PC-9 (cell line): ENCODE measurements around the gene INSR. TPM values are rescaled to one million over a fixed set of nuclear protein-coding genes. Genes with fewer than 3 reads are reported as not detected.

Experiments
- BruUV-seq: library from RNA; stranded (reverse); fragments of 400-500 nt; replicated peaks from 2 replicates; lab custom pipeline; 2021; lab: Mats Ljungman, UMichigan
- CTCF ChIA-PET: fragments of 300-600 bp; sonication (Branson Sonifier 250); formaldehyde crosslinking; loops from one replicate; lab custom pipeline; 2022; ENCODE audit warnings: antibody characterized with exemption; lab: Charles Lee
- POLR2A ChIA-PET: fragments of 300-600 bp; sonication (Branson Sonifier 250); formaldehyde crosslinking; loops from one replicate; lab custom pipeline; 2022; ENCODE audit warnings: antibody characterized with exemption; ENCODE audit not compliant: unreplicated experiment; lab: Charles Lee
- DNase-seq, 2 experiments: peaks; one replicate each; pipeline versions ENCODE4 v3.0.0 to v3.0.0-alpha.2; 2015 to 2022; ENCODE audit warnings: mixed read lengths in 1 of 2
- H2AFZ ChIP-seq: fragments of 200-600 bp; sonication (generic); 2 replicates; pipeline ENCODE4 v1.8.1; 2017; ENCODE audit warnings: antibody characterized with exemption
- H3F3A ChIP-seq: fragments of 200-600 bp; sonication (generic); 2 replicates; pipeline ENCODE4 v1.8.1; 2017; ENCODE audit warnings: antibody characterized with exemption, mild to moderate bottlenecking, low read depth; ENCODE audit not compliant: insufficient read depth
- H3K27ac ChIP-seq: fragments of 200-600 bp; sonication (generic); 2 replicates; pipeline ENCODE4 v1.6.1; 2016; ENCODE audit warnings: mixed run types
- H3K27me3 ChIP-seq: fragments of 200-600 bp; sonication (generic); 2 replicates; pipeline ENCODE4 v1.6.1; 2016; ENCODE audit warnings: low read depth, mixed run types; ENCODE audit not compliant: insufficient read depth
- H3K36me3 ChIP-seq: fragments of 200-600 bp; sonication (generic); 2 replicates; pipeline ENCODE4 v1.6.1; 2016; ENCODE audit warnings: low read depth, mixed run types
- H3K4me1 ChIP-seq: fragments of 200-600 bp; sonication (generic); replicated peaks from 2 replicates; pipeline ENCODE4 v1.6.1; 2016; ENCODE audit warnings: mixed run types; ENCODE audit not compliant: insufficient read depth
- H3K4me2 ChIP-seq: fragments of 200-600 bp; sonication (generic); 2 replicates; pipeline ENCODE4 v1.6.1; 2017; ENCODE audit warnings: mixed run types
- H3K4me3 ChIP-seq: fragments of 200-600 bp; sonication (generic); 2 replicates; pipeline ENCODE4 v1.6.1; 2016; ENCODE audit warnings: mixed run types
- H3K79me2 ChIP-seq: fragments of 200-600 bp; sonication (generic); 2 replicates; pipeline ENCODE4 v1.6.1; 2017; ENCODE audit warnings: low read depth, mixed run types
- H3K9me2 ChIP-seq: fragments of 200-600 bp; sonication (generic); 2 replicates; pipeline ENCODE4 v1.8.1; 2017; ENCODE audit warnings: mild to moderate bottlenecking; ENCODE audit not compliant: insufficient read depth
- H3K9me3 ChIP-seq: fragments of 200-600 bp; sonication (generic); 2 replicates; pipeline ENCODE4 v1.8.1; 2016; ENCODE audit warnings: low read depth; ENCODE audit not compliant: insufficient read depth
- H4K20me1 ChIP-seq: fragments of 200-600 bp; sonication (generic); 2 replicates; pipeline ENCODE4 v1.8.1; 2017; ENCODE audit not compliant: insufficient read depth
- CTCF ChIP-seq: fragments of 200-600 bp; sonication (generic); conservative IDR thresholded peaks from 2 replicates; pipeline ENCODE4 v1.6.1; 2017; ENCODE audit warnings: mixed run types, antibody characterized with exemption, mild to moderate bottlenecking, moderate library complexity
- EZH2 ChIP-seq: fragments of 200-600 bp; sonication (generic); IDR thresholded peaks from 2 replicates; pipeline ENCODE4 v1.8.0; 2017; ENCODE audit warnings: antibody characterized with exemption, low read depth
- intact Hi-C: fragments of 100-400 bp; cut with micrococcal nuclease; formaldehyde crosslinking; loops from one replicate; pipeline ENCODE4 v1.10.0; 2022; ENCODE audit not compliant: unreplicated experiment
- total RNA-seq: library from RNA; stranded (reverse); gene quantifications from 2 replicates; pipeline ENCODE4 v1.2.3, GENCODE V29; 2021

Gene INSR
- total RNA-seq, 1 experiment from 2014 or later = 9.3 TPM

DNA sequence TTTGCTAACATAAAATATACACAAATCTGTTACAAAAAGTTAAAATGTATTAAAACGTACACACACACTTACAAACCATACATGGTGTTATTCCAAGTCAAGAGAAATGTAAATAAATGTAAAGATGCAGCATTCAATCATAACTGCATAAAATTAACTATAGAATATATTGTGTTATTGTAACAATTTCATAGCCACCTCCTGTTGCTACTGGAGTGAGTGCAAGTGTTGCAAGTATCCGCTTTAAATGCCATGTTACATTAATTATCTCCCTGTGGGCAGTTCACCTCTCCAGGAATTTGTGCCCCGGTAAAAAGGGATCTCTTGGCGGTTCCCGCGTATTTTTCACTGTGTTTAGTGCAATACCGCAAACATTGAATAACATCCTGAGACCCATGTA, 3.5 kb upstream of the INSR start:
- TF ChIP-seq CTCF (no peak), EZH2 (no peak)
- no peak overlapping the region for H2AFZ ChIP-seq
- no peaks in the 10 kb centered on the region for H3K9me2 ChIP-seq
- no peaks in the 10 kb centered on the region for H3K27me3 ChIP-seq
- H3F3A ChIP-seq = no peaks in the 10 kb centered on the region
- ChIA-PET POLR2A (no interaction called here), CTCF (no interaction called here)
- no peak for DNase-seq
- no peak overlapping the region for H3K27ac ChIP-seq
- H3K4me1 ChIP-seq = no peaks in the 10 kb centered on the region
- H3K36me3 ChIP-seq = no peaks in the 10 kb centered on the region
- no peaks in the 10 kb centered on the region for H3K9me3 ChIP-seq
- no peak overlapping the region for H3K4me3 ChIP-seq
- no peaks in the 10 kb centered on the region for H4K20me1 ChIP-seq
- intact Hi-C loops = no loop called here
- no peaks in the 10 kb centered on the region for H3K79me2 ChIP-seq
- BruUV-seq = no TSS peak
- H3K4me2 ChIP-seq = no peak overlapping the region

DNA sequence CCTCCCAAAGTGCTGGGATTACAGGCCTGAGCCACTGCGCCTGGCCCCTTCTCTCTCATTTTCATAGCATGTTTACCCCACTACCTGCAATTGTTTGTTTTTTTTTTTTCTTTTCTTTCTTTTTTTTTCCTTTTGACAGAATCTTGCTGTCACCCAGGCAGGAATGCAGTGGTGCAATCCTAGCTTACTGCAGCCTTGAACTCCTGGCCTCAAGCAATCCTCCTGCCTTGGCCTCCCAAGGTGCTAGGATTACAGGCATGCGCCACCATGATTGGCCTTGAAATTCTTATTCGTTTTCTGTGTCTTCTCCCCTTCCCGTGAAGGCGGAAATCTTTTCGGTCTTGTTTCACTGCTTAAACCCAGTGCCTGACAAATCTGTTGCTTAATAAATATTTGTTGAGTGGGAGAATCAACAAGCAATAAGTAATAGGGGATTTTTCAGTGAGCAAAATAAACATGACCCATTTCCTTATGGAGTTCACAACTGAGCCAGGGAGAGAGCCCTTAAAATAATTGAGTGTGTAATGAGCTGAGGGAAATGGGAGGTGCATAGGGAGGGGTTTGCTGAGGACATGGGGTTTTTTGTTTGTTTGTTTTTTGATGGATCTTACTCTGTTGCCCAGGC, 1.8 kb upstream of the INSR start:
- no peaks in the 10 kb centered on the region for H4K20me1 ChIP-seq
- H3K27me3 ChIP-seq = no peaks in the 10 kb centered on the region
- no peak overlapping the region for H3K4me2 ChIP-seq
- no peaks in the 10 kb centered on the region for H3K79me2 ChIP-seq
- ChIA-PET POLR2A (no interaction called here), CTCF (no interaction called here)
- H3K4me1 ChIP-seq = no peaks in the 10 kb centered on the region
- H3K27ac ChIP-seq = no peak overlapping the region
- no peaks in the 10 kb centered on the region for H3F3A ChIP-seq
- TF ChIP-seq CTCF = no peak
- no peak for TF ChIP-seq EZH2
- intact Hi-C loops = no loop called here
- no peak overlapping the region for H2AFZ ChIP-seq
- H3K9me3 ChIP-seq = no peaks in the 10 kb centered on the region
- peak in 1 of 2 experiments; percentile 41 for DNase-seq
- BruUV-seq = no TSS peak
- H3K36me3 ChIP-seq = no peaks in the 10 kb centered on the region
- H3K9me2 ChIP-seq = no peaks in the 10 kb centered on the region
- H3K4me3 ChIP-seq = no peak overlapping the region

- Histone ChIP-seq H2AFZ (peak overlapping the region; percentile 85), H3F3A (no peaks in the 10 kb centered on the region), H3K4me1 (no peaks in the 10 kb centered on the region), H3K27me3 (no peaks in the 10 kb centered on the region), H3K4me2 (peak overlapping the region; percentile 84), H3K27ac (no peak overlapping the region), H3K9me2 (no peaks in the 10 kb centered on the region), H4K20me1 (no peaks in the 10 kb centered on the region), H3K9me3 (no peaks in the 10 kb centered on the region), H3K4me3 (peak overlapping the region; percentile 67), H3K36me3 (no peaks in the 10 kb centered on the region), H3K79me2 (no peaks in the 10 kb centered on the region)
- intact Hi-C loops = loop anchor here (1.0 kb wide), 1 partner anchor 96 kb away; no protein-coding TSS in a partner anchor
- ChIA-PET POLR2A (interaction anchor here (0.5 kb wide), 1 partner anchor 93 kb away, joined by 9 read pairs; no protein-coding TSS in a partner anchor), CTCF (no interaction called here)
- DNase-seq = peak in 1 of 2 experiments; percentile 50
- no TSS peak for BruUV-seq
- TF ChIP-seq CTCF (peak; percentile 53; the same call in 1 of the 2 replicates), EZH2 (no peak)
Measured at GRCh38 chr19:7294558-7295212, 471 bp upstream of the INSR start.
